SKM-1 treated with dmso at 0.1 percent for 144 hours (cell line): ENCODE results near the gene RGS18.
A peak's percentile ranks its signal among the peaks of the same experiment; 100 is the strongest.
"Not testable (repeated sequence)": the region's sequence is repeated elsewhere in the genome, so short reads cannot be mapped to it uniquely, and the experiment has no call there.

Experiments
- DNase-seq: peaks from one replicate; lab custom pipeline; 2025; ENCODE audit not compliant: unreplicated experiment; lab: John Stamatoyannopoulos, UW

Gene RGS18

GRCh38 chr1:192158181-192158580 lies at the start of gene RGS18:
RGS18 (plus strand) TSS chr1:192158462; CDS start chr1:192158638, 176 bp downstream.
- DNase-seq = peak; percentile 91

DNA sequence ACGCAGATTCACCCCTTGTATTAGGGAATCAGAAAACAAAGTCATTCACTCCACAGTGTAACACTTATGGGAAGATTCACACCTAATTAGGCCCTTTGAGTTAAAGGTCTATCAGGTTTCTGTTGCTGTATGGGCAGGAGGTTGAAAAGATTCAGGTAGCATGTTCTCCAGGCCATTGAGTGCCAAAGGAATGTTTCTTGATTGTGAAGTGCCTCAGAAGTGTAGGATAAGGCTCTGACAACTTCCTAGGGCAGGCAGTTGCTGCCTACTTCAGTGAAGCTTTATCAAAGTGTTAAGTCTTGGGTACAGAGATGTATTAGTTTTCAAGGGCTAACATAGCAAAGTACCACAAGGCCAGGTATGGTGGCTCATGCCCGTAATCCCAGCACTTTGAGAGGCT lies 48.7 kb upstream of the RGS18 start:
- no peak for DNase-seq

DNA sequence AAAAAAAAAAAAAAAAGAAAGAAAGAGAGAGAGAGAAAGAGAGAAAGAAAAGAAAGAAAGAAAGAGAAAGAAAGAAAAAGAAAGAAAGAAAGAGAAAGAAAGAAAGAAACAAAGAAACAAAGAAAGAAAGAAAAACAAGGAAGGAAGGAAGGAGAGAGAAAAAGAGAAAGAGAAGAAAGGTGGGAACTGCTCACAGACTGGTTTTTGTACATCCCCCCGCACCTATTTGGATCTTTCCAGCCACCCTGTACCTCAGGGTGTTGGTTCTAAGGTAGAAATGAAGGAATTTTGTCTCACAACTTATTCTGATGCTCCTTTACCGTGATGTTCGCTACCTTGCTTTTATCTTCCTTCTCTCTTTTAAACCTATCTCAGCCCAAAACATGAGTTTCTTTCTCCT lies 43.3 kb upstream of the RGS18 start:
- no peak for DNase-seq

DNA sequence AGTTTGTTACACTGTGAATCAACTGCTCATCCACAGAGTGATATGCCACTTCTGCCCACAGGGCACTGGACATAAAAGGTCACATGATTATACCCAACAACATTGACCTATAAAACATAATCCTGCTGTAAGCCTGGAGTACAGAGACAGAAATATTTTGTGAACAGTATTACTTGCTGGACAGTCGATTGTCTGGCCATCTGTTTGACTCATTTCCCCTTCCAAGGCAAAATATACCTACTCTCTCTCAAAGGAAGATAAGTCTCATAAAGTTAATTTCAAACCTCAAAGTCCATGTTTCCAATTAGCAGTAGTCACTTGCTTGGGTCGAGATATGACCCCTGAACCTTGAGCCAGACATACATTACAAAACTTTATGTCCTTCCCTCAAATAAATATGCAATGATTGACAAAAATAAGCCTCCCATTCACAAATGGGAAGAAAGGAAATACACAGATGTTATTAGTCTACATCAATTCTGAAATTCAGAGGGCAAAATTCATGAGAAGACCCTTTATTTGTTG lies 39.3 kb upstream of the RGS18 start:
- no peak for DNase-seq

DNA sequence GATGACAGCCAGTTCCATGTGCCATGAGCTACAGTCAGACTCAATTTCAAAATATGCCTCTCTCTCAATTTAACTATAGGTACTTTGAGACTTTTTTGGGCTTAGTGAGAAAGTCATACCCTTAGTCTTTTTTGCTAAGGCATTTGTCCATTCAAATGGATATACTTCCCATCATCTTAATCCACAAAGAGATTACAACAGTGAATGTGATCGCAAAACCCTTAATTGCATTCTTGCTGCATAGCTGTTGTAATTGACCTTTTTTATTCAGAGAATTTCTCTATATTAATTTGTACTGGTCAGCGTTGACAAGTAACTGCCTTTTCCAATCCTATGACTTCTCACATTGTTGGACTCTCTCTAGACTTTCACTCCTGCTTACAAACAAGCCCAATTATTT lies 38.6 kb upstream of the RGS18 start:
- DNase-seq = no peak

DNA sequence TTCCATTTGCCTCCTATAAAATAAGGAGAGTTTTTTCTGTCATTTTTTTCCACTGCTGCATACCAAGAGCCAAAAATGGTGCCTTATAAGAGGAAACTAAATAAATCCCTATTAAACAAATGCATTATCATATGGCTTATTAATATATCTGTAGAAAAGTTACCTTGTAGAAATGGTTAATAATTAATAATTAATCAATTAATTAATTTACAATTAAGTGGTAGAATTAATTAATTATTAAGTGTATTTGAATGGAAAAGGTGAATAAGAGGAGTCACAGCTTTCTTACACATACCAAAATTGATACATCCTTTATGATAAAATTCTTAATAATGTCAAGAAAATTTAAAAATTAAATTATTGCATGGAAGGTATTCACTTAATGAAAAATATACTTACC lies 35.6 kb upstream of the RGS18 start:
- DNase-seq = no peak

GRCh38 chr1:192123212-192123611 lies 35.0 kb upstream of the RGS18 start:
- DNase-seq = no peak

- no peak for DNase-seq
Observed at GRCh38 chr1:192126030-192126619, 32.1 kb upstream of the RGS18 start.

DNA sequence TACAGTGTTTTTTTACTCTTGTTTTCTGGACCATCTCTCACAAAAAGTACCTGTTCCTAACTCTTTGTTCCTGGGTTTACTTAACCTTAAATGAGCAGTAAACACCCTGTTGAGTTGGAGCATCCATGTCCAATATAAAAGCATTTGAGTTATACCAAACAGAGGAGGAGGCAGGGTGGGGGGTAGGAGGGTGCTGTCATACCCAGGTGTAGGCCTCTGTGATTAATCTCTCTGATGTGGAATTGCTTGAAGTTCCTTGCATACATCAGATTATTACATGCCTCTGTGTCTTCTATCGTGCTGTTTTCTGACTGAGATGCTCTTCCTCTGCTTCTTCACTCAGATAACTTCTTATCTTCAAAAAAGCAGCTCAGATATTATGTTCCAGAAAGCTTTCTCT lies 28.1 kb upstream of the RGS18 start:
- DNase-seq = no peak

- not testable (repeated sequence) for DNase-seq
Observed at GRCh38 chr1:192130865-192131264, 27.4 kb upstream of the RGS18 start.

GRCh38 chr1:192131914-192132313 lies 26.3 kb upstream of the RGS18 start:
- DNase-seq = no peak

GRCh38 chr1:192133350-192133926 lies 24.8 kb upstream of the RGS18 start:
- no peak for DNase-seq

- no peak for DNase-seq
Observed at GRCh38 chr1:192140382-192140781, 17.9 kb upstream of the RGS18 start.

DNA sequence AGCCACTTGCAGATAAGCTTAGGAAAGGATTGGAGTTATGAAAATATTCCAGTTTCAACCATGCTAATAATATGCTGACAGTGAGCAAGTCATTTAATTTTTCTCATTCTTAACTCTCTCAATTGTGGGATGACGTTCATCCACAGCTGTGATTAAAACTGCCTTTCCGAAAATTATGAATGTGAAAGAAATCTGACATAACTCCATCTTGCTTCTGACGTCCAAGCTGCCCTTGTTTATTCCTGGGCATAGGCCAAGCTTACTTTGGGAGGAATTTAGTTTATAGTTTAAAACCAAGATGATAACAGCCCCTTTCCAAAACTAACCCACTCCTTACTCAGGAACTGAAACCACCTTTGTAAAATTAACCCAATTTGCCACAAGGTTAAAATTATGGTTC lies 11.0 kb upstream of the RGS18 start:
- no peak for DNase-seq

DNA sequence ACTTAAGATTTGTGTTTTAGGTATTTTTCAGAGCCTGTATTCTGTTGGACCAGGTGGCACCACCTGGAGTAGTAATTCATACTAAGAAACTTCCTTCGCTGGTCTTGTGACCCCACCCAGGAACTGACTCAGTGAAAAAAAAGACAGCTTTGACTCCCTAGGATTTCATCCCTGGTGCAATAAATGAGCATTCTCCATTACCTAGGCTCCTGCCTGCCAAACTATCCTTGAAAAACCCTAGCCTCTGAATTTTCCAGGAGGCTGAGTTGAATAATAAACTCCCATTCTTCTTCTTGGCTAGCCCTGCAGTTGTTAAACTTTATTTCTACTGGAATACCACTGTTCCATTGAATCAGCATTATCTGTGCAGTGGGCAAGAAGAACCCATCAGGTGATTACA lies 10.6 kb upstream of the RGS18 start:
- DNase-seq = no peak

DNA sequence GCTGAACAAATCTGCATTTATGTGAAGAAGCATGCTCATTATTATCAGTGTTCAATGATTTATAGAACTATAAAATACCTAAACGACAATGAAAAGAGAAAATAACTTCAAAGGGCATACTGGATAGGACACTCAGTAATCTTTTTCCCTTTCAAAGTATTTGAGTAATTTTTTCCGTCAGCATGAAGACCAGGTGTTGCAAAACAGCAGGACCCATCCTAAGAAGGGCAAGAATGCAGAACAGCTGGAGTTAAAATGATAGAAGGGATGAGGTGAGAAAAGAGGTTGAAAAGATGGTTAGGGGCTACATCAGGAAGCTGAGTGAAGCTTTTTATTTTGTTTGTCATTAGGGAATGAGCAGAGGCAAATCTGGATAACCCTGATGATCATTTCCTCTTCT lies 7.1 kb upstream of the RGS18 start:
- DNase-seq = no peak

DNA sequence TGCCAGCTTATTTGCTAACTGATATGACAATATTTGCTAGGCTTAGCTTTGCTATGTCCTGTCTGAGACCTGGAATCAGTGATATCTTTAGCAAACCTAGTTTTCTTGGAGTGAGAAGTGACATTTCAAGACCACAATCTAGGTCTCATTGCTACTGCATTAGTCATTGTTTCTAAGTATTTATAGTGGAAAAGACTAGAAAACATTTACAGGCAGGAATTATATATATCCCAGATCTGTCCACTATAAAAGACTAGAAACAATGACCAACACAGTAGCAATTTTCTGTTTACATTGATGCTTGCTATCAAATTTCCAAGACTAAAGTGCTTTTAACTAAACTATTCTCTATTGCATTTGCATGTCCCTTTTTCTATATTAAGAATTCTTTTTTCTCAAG lies 5.0 kb upstream of the RGS18 start:
- DNase-seq = no peak

DNA sequence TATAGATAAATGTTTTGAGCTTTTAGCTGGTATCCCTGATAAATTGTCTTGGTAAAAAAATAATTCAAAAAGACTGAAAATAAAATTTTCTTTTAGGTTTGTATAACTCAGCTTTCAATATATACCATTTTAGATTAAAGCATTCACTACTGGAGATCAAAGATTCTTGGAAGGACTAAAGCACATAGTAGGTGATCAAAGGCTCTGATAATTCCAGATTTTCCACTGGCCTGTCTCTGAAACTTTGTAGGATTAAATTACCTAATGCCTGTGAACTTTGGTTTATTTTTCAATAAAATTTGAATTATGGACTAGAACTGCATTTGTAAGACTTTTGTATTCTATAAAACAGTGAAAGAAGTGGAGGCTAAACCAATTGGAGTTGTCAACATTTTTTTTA lies 1.2 kb upstream of the RGS18 start:
- DNase-seq = no peak

GRCh38 chr1:192159014-192159413 lies 752 bp downstream of the RGS18 start:
- DNase-seq = no peak

DNA sequence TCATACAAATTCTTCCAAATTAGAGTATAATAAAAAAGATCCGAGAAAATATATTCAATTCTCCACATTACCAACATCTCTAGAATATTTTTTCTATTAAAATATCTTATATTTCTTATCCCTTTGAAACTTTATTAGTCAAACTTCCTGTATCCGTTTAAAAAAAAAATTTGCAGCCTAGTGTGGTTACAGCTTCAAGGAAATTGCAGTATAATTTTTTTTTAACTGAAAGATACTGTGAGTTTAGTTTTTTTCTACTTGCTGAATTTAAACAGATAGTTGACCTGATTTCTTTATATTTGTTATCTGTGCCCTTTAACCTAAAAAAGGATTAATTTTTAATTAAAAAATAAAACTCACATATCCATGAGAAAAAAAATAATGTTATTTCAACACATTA lies 1.5 kb downstream of the RGS18 start:
- DNase-seq = no peak

- DNase-seq = no peak
Observed at GRCh38 chr1:192160196-192160595, 1.9 kb downstream of the RGS18 start.

GRCh38 chr1:192161976-192162375 lies 3.7 kb downstream of the RGS18 start:
- DNase-seq = no peak

GRCh38 chr1:192162376-192162775 lies 4.1 kb downstream of the RGS18 start:
- DNase-seq = no peak
